Pulmonary artery endothelial cell (primary cell): ENCODE data around the gene ENTPD1. TPM values are rescaled to one million over a fixed set of nuclear protein-coding genes. Genes with fewer than 3 reads are reported as not detected.
"Not testable (repeated sequence)": the region's sequence is repeated elsewhere in the genome, so short reads cannot be mapped to it uniquely, and the experiment has no call there.

Experiments used
- DNase-seq: peaks from one replicate; pipeline ENCODE4 v3.0.0-alpha.2; 2011; ENCODE audit warnings: low read depth, low spot score
- total RNA-seq: library from RNA; depleted of rRNA; stranded (reverse); fragments of >200 nt; gene quantifications from 2 replicates; pipeline ENCODE4 v1.2.3, GENCODE V29; 2014

Gene ENTPD1
- total RNA-seq, 1 donor from 2014 or later = 5.7 TPM

GRCh38 chr10:95758351-95759025 is 2.5 kb downstream of the ENTPD1 start:
- no peak for DNase-seq

DNA sequence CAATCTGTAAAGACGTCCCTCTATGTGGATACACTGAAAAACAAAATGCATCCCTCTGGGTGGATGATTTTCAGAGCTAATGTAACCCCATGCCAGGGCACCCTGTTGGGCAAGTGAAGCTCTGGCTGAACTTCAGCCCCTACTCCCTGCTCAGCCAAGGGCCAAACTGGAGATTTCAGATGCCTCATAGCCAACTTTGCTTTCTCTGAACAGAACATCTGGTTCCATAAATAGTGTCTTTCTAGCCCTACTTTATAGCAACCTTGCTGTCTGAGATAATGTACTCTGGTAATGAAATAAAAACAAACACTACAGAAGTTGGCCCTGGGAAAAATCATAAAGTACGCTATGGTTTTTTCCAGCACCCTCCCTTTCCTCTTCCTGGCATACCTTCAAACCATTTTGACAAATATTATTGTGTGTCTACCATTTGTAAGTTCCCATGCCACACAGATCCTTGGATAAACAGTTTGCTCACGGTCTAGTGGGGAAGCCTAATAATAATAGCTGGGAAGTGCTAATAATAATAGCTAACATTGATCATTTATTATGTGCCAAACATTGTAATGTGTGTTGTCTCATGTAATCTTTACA is 3.4 kb downstream of the ENTPD1 start:
- no peak for DNase-seq

- DNase-seq = no peak
Observed at GRCh38 chr10:95761939-95762492, 6.1 kb downstream of the ENTPD1 start.

DNA sequence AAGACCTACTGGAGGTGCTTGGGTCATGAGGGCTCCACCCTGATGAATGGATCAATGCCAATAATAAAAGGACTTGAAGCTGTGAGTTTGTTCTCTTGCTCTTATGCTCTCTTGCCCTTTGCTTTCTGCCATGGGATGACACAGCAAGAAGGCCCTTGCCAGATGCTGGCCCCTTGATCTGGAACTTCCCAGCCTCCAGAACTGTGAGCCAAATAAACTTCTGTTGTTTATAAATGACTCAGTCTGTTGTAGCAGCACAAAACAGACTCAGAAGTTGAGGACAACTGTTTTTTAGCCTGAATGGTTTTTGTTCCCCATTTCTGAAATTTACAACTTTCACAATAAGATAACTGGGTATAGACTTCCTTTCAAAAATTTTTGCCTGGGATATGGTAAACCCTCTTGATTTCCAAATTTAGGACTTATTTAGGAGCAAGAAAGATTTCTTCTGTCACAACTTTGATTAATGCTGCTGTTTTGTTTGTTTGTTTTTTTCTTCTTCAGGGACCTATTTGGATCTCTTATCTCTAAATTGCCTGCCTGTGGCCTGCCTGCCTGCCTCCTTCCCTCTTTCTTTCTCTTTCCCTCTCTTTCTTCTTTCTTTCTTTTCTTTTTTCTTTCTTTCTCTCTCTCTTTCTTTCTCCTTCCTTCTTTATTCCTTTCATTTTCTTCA is 12.1 kb downstream of the ENTPD1 start:
- peak; percentile 19 for DNase-seq

DNA sequence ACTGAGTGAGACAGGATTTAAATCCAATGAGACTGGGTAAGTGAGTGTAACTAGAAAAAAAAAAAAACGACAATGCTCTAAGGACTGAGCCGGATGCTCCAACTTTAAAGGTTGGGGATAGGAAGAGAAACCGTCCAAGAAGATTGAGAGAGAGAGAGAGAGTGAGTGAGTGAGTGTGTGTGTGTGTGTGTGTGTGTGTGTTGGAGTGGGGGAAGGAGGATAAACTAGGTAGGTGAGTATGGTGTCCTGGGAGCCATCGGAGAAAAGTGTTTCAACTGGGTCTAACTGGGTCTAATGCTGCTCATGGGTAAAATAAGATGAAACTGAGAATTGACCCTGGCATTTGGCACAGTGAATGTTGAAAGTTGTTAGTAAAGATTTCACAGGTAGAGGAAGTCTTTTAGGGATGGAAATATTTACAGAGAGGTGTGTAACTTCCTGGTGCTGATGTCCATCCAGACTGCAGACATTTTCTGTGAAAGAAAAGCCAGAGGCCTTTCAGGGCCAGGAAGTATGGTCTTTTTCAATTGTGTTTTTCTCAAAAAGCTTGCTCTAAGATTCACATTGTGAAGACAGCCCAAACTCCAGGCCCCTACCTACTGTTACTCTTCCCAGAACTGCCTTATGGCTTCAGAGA is 14.2 kb downstream of the ENTPD1 start:
- no peak for DNase-seq

GRCh38 chr10:95773454-95773853 is 17.5 kb downstream of the ENTPD1 start:
- not testable (repeated sequence) for DNase-seq

DNA sequence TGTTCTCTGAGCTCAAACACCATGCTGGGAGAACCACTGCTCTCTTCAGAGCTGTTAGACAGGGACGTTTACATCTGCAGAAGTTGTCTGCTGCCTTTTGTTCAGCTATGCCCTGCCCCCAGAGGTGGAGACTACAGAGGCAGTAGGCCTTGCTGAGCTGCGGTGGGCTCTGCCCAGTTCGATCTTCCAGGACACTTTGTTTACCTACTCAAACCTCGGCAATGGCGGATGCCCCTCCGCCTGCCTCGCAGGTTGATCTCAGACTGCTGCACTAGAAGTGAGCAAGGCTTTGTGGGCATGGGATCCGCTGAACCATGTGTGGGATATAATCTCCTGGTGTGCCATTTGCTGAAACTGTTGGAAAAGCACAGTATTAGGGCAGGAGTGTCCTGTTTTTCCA is 21.7 kb downstream of the ENTPD1 start:
- not testable (repeated sequence) for DNase-seq

DNA sequence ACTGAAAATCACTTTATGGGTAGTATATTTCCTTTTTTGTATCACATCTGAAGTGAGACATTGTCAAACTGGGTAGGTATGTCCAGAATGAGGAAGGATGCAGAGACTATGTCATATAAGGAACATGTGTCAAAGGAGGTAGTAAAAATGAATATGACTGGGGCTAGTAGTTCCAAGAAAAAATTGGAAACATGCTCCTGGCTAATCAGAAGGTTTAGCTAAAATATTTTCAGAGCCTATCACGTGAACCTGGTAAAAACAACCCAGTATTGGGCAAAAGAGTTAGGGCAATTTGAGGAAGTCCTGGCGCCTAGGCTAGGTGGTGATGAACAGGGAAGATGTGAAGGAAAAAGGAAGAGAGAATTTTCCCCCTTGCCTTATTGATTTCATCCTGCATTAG is 26.4 kb downstream of the ENTPD1 start:
- DNase-seq = no peak

GRCh38 chr10:95783741-95784140 is 27.8 kb downstream of the ENTPD1 start:
- DNase-seq = no peak

- no peak for DNase-seq
Observed at GRCh38 chr10:95784279-95784913, 28.4 kb downstream of the ENTPD1 start.

- no peak for DNase-seq
Observed at GRCh38 chr10:95785317-95785716, 29.4 kb downstream of the ENTPD1 start.

GRCh38 chr10:95785942-95786669 is 30.1 kb downstream of the ENTPD1 start:
- no peak for DNase-seq

GRCh38 chr10:95787447-95787846 is 31.5 kb downstream of the ENTPD1 start:
- no peak for DNase-seq

GRCh38 chr10:95788830-95789229 is 32.9 kb downstream of the ENTPD1 start:
- no peak for DNase-seq

DNA sequence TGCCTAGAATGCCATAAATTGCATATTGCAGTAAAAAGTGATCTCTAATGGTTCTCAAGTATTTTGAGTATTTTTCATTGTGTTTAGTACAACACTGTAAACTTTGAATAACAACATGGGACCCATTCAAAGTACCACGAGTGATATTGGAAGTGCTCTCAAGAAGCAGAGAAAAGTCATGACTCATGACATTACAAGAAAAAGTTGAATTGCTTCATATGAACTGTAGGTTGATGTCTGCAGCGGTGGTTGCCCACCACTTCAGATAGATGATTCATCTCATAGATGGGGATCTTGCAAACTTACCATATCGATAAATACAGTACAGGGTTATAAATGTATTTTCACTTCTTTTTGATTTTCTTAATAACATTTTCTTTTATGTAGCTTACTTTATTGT is 33.9 kb downstream of the ENTPD1 start:
- DNase-seq = no peak

DNA sequence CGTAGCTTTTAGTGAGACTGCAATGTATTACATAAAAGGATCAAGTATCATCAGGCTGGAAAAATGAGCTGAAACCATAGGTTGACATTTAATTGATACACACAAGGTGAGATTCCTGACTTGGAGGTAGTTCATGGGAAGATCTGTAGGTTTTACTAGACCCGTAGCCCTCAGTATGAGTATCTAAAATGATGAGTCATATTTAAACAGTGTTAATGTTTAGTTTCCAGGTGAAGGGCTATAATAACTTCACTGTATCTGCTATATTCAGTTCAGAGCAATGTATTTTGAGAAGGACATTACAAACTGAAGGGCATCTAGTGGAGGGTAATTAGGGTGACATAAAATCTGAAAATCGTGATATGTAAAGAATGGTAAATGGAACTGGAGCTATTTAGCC is 35.0 kb downstream of the ENTPD1 start:
- no peak for DNase-seq

DNA sequence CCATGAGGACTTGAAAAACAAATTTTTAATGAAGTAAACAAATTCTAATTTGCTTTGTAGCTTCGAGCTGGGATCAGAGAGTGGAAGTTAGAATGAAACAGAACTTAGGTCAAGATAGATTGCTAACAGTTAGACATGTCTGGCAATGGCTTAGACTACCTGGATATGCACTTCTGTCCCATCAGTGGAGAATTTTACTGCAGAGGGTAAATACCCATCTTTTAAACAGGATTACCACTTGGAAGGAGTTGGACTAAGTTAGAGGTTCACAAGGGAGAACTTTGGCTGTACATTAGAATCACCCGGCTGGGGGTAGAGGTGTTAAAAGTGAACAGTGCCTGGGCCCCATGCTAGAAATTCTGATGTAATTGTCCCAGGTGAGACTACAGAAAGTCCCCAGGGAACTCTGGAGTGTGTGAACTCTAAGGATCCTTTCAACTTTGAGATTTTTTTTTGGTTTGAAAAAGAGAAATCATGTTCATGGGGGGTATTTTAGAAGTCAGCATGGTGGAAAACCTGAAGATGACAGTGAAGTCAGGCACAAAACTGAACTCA is 35.5 kb downstream of the ENTPD1 start:
- no peak for DNase-seq

GRCh38 chr10:95792211-95792780 is 36.3 kb downstream of the ENTPD1 start:
- no peak for DNase-seq

GRCh38 chr10:95792874-95793285 is 36.9 kb downstream of the ENTPD1 start:
- DNase-seq = peak; percentile 51

DNA sequence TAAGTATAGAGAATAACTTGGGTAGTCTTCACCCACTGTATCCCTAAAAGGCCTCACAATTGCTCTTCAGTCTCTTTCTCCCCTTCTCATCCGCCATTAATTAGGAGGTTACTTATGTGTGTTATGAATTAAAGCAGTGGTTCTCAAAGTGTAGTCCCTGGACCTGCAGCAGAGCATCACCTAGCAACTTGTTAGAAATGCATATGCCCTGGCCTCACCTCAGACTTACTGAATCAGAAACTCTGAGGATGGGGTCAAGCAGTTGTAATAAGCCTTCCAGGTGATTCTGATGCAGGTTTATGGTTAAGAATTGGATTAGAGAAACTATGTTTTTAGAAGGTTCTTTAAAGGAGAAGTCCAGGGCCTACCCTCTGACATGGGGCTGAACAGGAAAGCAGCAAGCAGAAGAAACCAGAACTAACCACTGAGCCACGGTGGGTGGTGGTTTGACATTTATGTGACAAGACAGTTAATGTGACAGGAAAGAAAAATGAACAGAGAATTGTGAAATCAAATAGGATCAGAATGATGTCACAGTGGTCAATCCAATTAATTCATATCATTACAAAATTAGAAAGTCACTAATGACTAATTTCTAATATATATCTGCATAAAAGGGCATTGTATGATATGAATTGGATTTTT is 37.6 kb downstream of the ENTPD1 start:
- no peak for DNase-seq
